Activated CD8-positive, alpha-beta T cell treated with anti-CD3 and anti-CD28 coated beads, Interleukin-2, amount 10 ng/mL, durations not matched to agents 7 days and 5 days (primary cell): ENCODE measurements around the gene CD244. TPM values are rescaled to one million over a fixed set of nuclear protein-coding genes. Genes with fewer than 3 reads are reported as not detected.

Source experiments
- ATAC-seq: fragments of 150-1000 bp; cut with Tn5 transposase; one replicate; pipeline ENCODE4 v1.10.0; 2021; ENCODE audit warnings: moderate library complexity
- CTCF ChIA-PET: fragments of 350-600 bp; sonication (Branson Sonifier 250); formaldehyde crosslinking; loops from one replicate; lab custom pipeline; 2021; ENCODE audit warnings: antibody characterized with exemption; lab: Charles Lee
- POLR2A ChIA-PET: fragments of 350-600 bp; sonication (Branson Sonifier 250); formaldehyde crosslinking; loops from one replicate; lab custom pipeline; 2021; ENCODE audit warnings: antibody characterized with exemption; lab: Charles Lee
- DNase-seq: peaks from one replicate; pipeline ENCODE4 v3.0.0-alpha.2; 2020
- H3K27ac Mint-ChIP-seq: one replicate; pipeline ENCODE4 v1.8.0; 2021; ENCODE audit warnings: mild to moderate bottlenecking, mixed read lengths
- H3K27me3 Mint-ChIP-seq: one replicate; pipeline ENCODE4 v1.8.0; 2021; ENCODE audit warnings: low read depth, mixed read lengths
- H3K36me3 Mint-ChIP-seq: one replicate; pipeline ENCODE4 v1.8.0; 2021; ENCODE audit warnings: low read depth, mixed read lengths
- H3K4me1 Mint-ChIP-seq: one replicate; pipeline ENCODE4 v1.8.0; 2021; ENCODE audit warnings: low read depth, mixed read lengths
- H3K4me3 Mint-ChIP-seq: one replicate; pipeline ENCODE4 v1.8.0; 2021; ENCODE audit warnings: mild to moderate bottlenecking, mixed read lengths
- H3K9me3 Mint-ChIP-seq: one replicate; pipeline ENCODE4 v1.8.0; 2022; ENCODE audit warnings: mixed read lengths; ENCODE audit not compliant: insufficient read depth
- total RNA-seq, 2 experiments: library from RNA; stranded (reverse); gene quantifications; one replicate each; pipeline ENCODE4 v1.2.3, GENCODE V29; 2021

Gene CD244
- total RNA-seq, 2 experiments from 2014 or later, result 15.0 to 15.5 TPM

- Mint-ChIP-seq H3K27ac (peak overlapping the region; percentile 90), H3K36me3 (peaks cover 13% of the 10 kb centered on the region), H3K27me3 (no peaks in the 10 kb centered on the region), H3K9me3 (no peaks in the 10 kb centered on the region), H3K4me3 (peak overlapping the region; percentile 78), H3K4me1 (peaks cover 59% of the 10 kb centered on the region)
- DNase-seq (no peak), ATAC-seq (no peak)
- ChIA-PET CTCF (interaction anchor here (0.6 to 7.3 kb wide), 15 partner anchors 11 to 148 kb away, joined by 3 to 93 read pairs (median 5); partner anchors contain the start of gene ITLN2), POLR2A (interaction anchor here (1.0 to 2.6 kb wide), 3 partner anchors 11 to 26 kb away, joined by 4 to 20 read pairs (median 6); no protein-coding TSS in a partner anchor)
Observed at GRCh38 chr1:160863061-160863773, 530 bp upstream of the CD244 start.

GRCh38 chr1:160860840-160861505 lies 1.7 kb downstream of the CD244 start:
- no peak for DNase-seq
- ChIA-PET CTCF (interaction anchor here (0.6 to 7.3 kb wide), 7 partner anchors 14 to 138 kb away, joined by 3 to 93 read pairs (median 6); partner anchors contain the start of gene ITLN2), POLR2A (no interaction called here)
- no peaks in the 10 kb centered on the region for H3K27me3 Mint-ChIP-seq
- peak overlapping the region; percentile 62 for H3K27ac Mint-ChIP-seq
- peaks cover 16% of the 10 kb centered on the region for H3K36me3 Mint-ChIP-seq
- no peak for ATAC-seq
- peaks cover 52% of the 10 kb centered on the region for H3K4me1 Mint-ChIP-seq
- no peaks in the 10 kb centered on the region for H3K9me3 Mint-ChIP-seq
- peak overlapping the region; percentile 60 for H3K4me3 Mint-ChIP-seq

- Mint-ChIP-seq H3K4me3 (no peak overlapping the region), H3K36me3 (peaks cover 15% of the 10 kb centered on the region), H3K27me3 (no peaks in the 10 kb centered on the region), H3K4me1 (peaks cover 50% of the 10 kb centered on the region), H3K27ac (peak overlapping the region; percentile 17), H3K9me3 (no peaks in the 10 kb centered on the region)
- DNase-seq, result no peak
- no peak for ATAC-seq
- ChIA-PET CTCF (interaction anchor here (1.1 to 8.0 kb wide), 3 partner anchors 18 to 63 kb away, joined by 3 to 86 read pairs (median 4); partner anchors contain the start of gene LY9), POLR2A (no interaction called here)
Observed at GRCh38 chr1:160859166-160859565, 3.5 kb downstream of the CD244 start.

GRCh38 chr1:160858507-160858906 lies 4.2 kb downstream of the CD244 start:
- POLR2A ChIA-PET, result no interaction called here
- CTCF ChIA-PET, result interaction anchor here (1.1 to 8.0 kb wide), 4 partner anchors 16 to 62 kb away, joined by 3 to 86 read pairs (median 4); partner anchors contain the start of gene LY9
- Mint-ChIP-seq H3K27ac (no peak overlapping the region), H3K36me3 (peaks cover 18% of the 10 kb centered on the region), H3K27me3 (no peaks in the 10 kb centered on the region), H3K9me3 (no peaks in the 10 kb centered on the region), H3K4me3 (no peak overlapping the region), H3K4me1 (peaks cover 50% of the 10 kb centered on the region)
- ATAC-seq, result no peak
- DNase-seq, result no peak

- POLR2A ChIA-PET, result no interaction called here
- no peaks in the 10 kb centered on the region for H3K9me3 Mint-ChIP-seq
- H3K27me3 Mint-ChIP-seq, result no peaks in the 10 kb centered on the region
- peaks cover 47% of the 10 kb centered on the region for H3K4me1 Mint-ChIP-seq
- H3K27ac Mint-ChIP-seq, result no peak overlapping the region
- ATAC-seq (no peak), DNase-seq (no peak)
- CTCF ChIA-PET, result interaction anchor here (1.1 to 8.0 kb wide), 4 partner anchors 15 to 62 kb away, joined by 3 to 86 read pairs (median 7); partner anchors contain the start of gene LY9
- H3K4me3 Mint-ChIP-seq, result no peak overlapping the region
- peaks cover 22% of the 10 kb centered on the region for H3K36me3 Mint-ChIP-seq
Observed at GRCh38 chr1:160858097-160858496, 4.6 kb downstream of the CD244 start.

GRCh38 chr1:160855181-160855981 lies 7.3 kb downstream of the CD244 start:
- H3K36me3 Mint-ChIP-seq, result peaks cover 30% of the 10 kb centered on the region
- CTCF ChIA-PET, result interaction anchor here (0.8 to 8.0 kb wide), 13 partner anchors 8 to 172 kb away, joined by 3 to 86 read pairs (median 4); partner anchors contain the start of gene ITLN2
- H3K9me3 Mint-ChIP-seq, result no peaks in the 10 kb centered on the region
- POLR2A ChIA-PET, result interaction anchor here (1.4 to 2.7 kb wide), 2 partner anchors 12 to 18 kb away, joined by 5 to 22 read pairs; no protein-coding TSS in a partner anchor
- H3K4me3 Mint-ChIP-seq, result no peak overlapping the region
- H3K27ac Mint-ChIP-seq, result no peak overlapping the region
- peaks cover 27% of the 10 kb centered on the region for H3K4me1 Mint-ChIP-seq
- DNase-seq (peak; percentile 71), ATAC-seq (peak; percentile 77)
- no peaks in the 10 kb centered on the region for H3K27me3 Mint-ChIP-seq

GRCh38 chr1:160853754-160854153 lies 8.9 kb downstream of the CD244 start:
- H3K4me1 Mint-ChIP-seq, result peaks cover 23% of the 10 kb centered on the region
- no peaks in the 10 kb centered on the region for H3K9me3 Mint-ChIP-seq
- CTCF ChIA-PET, result interaction anchor here (1.0 to 8.0 kb wide), 3 partner anchors 17 to 136 kb away, joined by 3 to 86 read pairs (median 5); no protein-coding TSS in a partner anchor
- H3K27ac Mint-ChIP-seq, result peak overlapping the region; percentile 67
- H3K27me3 Mint-ChIP-seq, result no peaks in the 10 kb centered on the region
- no peak overlapping the region for H3K4me3 Mint-ChIP-seq
- no peak for ATAC-seq
- POLR2A ChIA-PET, result interaction anchor here (1.6 kb wide), 1 partner anchor 15 kb away, joined by 3 read pairs; no protein-coding TSS in a partner anchor
- no peak for DNase-seq
- H3K36me3 Mint-ChIP-seq, result peaks cover 26% of the 10 kb centered on the region

GRCh38 chr1:160853014-160853413 lies 9.7 kb downstream of the CD244 start:
- no peaks in the 10 kb centered on the region for H3K27me3 Mint-ChIP-seq
- ATAC-seq (no peak), DNase-seq (no peak)
- no peaks in the 10 kb centered on the region for H3K9me3 Mint-ChIP-seq
- no peak overlapping the region for H3K27ac Mint-ChIP-seq
- no peak overlapping the region for H3K4me3 Mint-ChIP-seq
- H3K4me1 Mint-ChIP-seq, result peaks cover 19% of the 10 kb centered on the region
- CTCF ChIA-PET, result interaction anchor here (1.0 to 8.0 kb wide), 3 partner anchors 17 to 137 kb away, joined by 3 to 86 read pairs (median 5); no protein-coding TSS in a partner anchor
- peaks cover 23% of the 10 kb centered on the region for H3K36me3 Mint-ChIP-seq
- POLR2A ChIA-PET, result interaction anchor here (1.6 kb wide), 1 partner anchor 14 kb away, joined by 3 read pairs; no protein-coding TSS in a partner anchor

GRCh38 chr1:160850993-160851392 lies 11.7 kb downstream of the CD244 start:
- ATAC-seq (no peak), DNase-seq (no peak)
- Mint-ChIP-seq H3K27me3 (no peaks in the 10 kb centered on the region), H3K9me3 (peaks cover 4% of the 10 kb centered on the region), H3K36me3 (peaks cover 31% of the 10 kb centered on the region), H3K27ac (no peak overlapping the region), H3K4me3 (no peak overlapping the region), H3K4me1 (peaks cover 20% of the 10 kb centered on the region)
- ChIA-PET POLR2A (interaction anchor here (1.2 kb wide), 1 partner anchor 17 kb away, joined by 3 read pairs; no protein-coding TSS in a partner anchor), CTCF (interaction anchor here (1.0 to 1.4 kb wide), 5 partner anchors 16 to 103 kb away, joined by 3 to 8 read pairs (median 5); no protein-coding TSS in a partner anchor)

- DNase-seq (no peak), ATAC-seq (no peak)
- H3K27ac Mint-ChIP-seq, result no peak overlapping the region
- ChIA-PET CTCF (interaction anchor here (1.0 to 1.4 kb wide), 6 partner anchors 13 to 103 kb away, joined by 3 to 8 read pairs (median 4); no protein-coding TSS in a partner anchor), POLR2A (interaction anchor here (1.2 kb wide), 1 partner anchor 17 kb away, joined by 3 read pairs; no protein-coding TSS in a partner anchor)
- H3K27me3 Mint-ChIP-seq, result no peaks in the 10 kb centered on the region
- peaks cover 4% of the 10 kb centered on the region for H3K9me3 Mint-ChIP-seq
- peaks cover 35% of the 10 kb centered on the region for H3K36me3 Mint-ChIP-seq
- H3K4me1 Mint-ChIP-seq, result peaks cover 20% of the 10 kb centered on the region
- no peak overlapping the region for H3K4me3 Mint-ChIP-seq
Observed at GRCh38 chr1:160850541-160850940, 12.1 kb downstream of the CD244 start.
